GM12801 (cell line): ENCODE results near the gene ADGRG4.

ENCODE experiments used
- TF ChIP-seq, protein P1 (sequence below): IDR thresholded peaks from one replicate; pipeline ENCODE4 v1.5.1; 2011; ENCODE audit warnings: control low read depth; ENCODE audit not compliant: insufficient read length; ENCODE audit errors: extremely low read depth

ADGRG4 gene

GRCh38 chrX:136450050-136450830 is 149.5 kb downstream of the ADGRG4 start:
- TF ChIP-seq, protein P1, sequence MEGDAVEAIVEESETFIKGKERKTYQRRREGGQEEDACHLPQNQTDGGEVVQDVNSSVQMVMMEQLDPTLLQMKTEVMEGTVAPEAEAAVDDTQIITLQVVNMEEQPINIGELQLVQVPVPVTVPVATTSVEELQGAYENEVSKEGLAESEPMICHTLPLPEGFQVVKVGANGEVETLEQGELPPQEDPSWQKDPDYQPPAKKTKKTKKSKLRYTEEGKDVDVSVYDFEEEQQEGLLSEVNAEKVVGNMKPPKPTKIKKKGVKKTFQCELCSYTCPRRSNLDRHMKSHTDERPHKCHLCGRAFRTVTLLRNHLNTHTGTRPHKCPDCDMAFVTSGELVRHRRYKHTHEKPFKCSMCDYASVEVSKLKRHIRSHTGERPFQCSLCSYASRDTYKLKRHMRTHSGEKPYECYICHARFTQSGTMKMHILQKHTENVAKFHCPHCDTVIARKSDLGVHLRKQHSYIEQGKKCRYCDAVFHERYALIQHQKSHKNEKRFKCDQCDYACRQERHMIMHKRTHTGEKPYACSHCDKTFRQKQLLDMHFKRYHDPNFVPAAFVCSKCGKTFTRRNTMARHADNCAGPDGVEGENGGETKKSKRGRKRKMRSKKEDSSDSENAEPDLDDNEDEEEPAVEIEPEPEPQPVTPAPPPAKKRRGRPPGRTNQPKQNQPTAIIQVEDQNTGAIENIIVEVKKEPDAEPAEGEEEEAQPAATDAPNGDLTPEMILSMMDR, result no peak

GRCh38 chrX:136452614-136453013 is 151.9 kb downstream of the ADGRG4 start:
- TF ChIP-seq, protein P1, result no peak

- TF ChIP-seq, protein P1, result no peak
These were observed 152.4 kb downstream of the ADGRG4 start for GRCh38 chrX:136453114-136453513.

DNA sequence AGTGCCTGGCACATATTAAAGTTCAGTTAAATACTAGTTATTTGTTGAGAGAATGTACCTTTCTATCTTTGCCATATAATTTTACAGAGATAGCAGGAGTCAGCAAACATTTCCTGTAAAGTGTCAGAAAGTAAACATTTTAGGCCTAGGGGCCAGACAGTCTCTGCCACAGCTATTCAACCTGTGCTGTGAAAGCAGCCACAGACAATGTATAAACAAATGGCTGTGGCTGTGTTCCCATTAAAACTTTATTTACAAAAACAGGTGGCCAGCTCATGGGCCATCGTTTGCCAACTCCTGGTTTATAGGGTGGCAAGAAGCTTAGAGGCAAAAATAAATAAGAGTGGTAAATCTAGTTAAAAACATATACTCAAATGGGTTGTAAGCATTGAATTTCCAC is 153.0 kb downstream of the ADGRG4 start:
- TF ChIP-seq, protein P1, result no peak

GRCh38 chrX:136456133-136456532 is 155.4 kb downstream of the ADGRG4 start:
- TF ChIP-seq, protein P1, result no peak

DNA sequence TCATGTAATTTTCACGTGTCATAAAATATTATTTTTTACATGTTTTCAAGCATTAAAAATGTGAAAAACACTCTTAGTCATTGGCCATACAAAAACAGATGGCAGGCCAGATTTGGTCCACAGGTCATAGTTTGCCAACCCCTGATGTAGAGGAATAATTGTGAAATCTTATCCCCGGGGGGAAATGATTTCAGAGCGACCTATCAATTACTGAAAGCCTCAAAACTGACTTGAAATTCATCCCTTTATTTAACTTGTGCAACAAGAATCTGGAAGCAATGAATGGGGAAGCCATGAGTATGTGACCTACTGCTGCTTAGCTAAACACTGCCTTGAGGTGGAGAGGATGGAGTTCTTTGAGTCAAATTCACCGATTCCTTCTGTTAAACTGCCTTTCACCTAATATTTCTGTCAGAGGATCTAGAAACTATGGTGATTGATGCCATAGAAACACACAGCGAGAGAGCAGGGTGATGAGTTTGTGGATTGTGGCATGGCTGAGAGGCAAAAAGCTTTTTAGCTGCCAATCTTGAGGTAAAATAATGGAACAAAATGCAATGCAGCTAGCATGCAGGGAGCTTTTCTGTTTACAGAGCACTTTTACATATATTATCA is 156.6 kb downstream of the ADGRG4 start:
- TF ChIP-seq, protein P1, result no peak

DNA sequence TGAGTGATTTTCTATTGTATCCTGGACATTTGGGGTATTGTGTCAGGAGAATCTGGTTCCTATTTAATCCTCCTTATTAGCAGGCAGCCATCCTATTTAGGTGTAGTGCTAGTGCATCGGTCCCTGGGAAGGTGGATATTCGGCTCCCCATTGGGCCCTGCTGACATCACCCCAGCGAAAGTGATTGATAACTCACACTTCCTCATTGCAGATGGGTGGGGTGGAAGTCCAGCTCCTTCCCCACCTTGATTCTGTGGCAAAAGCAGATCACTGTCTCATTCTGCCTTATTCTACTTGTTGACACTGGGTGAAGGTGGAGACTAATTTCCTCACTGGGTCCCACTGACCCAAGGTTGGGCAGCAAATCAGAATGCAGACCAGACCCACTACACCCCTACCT is 163.8 kb downstream of the ADGRG4 start:
- TF ChIP-seq, protein P1, result no peak
